DOHH2 (cell line): ENCODE measurements around the gene EYA4.

Experiments
- H3F3A ChIP-seq: fragments of 200-600 bp; sonication (generic), shearing (Covaris generic); 2 replicates; pipeline ENCODE4 v1.6.0; 2016; ENCODE audit warnings: antibody characterized with exemption, mild to moderate bottlenecking; ENCODE audit not compliant: control insufficient read depth, insufficient read depth
- H3K27ac ChIP-seq: fragments of 200-600 bp; sonication (generic); 2 replicates; pipeline ENCODE4 v1.5.1; 2014; ENCODE audit warnings: low read depth, mild to moderate bottlenecking, low read length, moderate library complexity
- H3K27me3 ChIP-seq: fragments of 200-600 bp; sonication (generic); 2 replicates; pipeline ENCODE4 v1.6.1; 2014; ENCODE audit warnings: mild to moderate bottlenecking, low read length, mixed read lengths; ENCODE audit not compliant: control insufficient read depth
- H3K36me3 ChIP-seq: fragments of 200-600 bp; sonication (generic); 2 replicates; pipeline ENCODE4 v1.6.1; 2014; ENCODE audit warnings: mild to moderate bottlenecking, low read length, moderate library complexity, mixed read lengths; ENCODE audit not compliant: control insufficient read depth
- H3K4me1 ChIP-seq: fragments of 200-600 bp; sonication (generic); 2 replicates; pipeline ENCODE4 v1.6.1; 2014; ENCODE audit warnings: mild to moderate bottlenecking, low read length, mixed read lengths; ENCODE audit not compliant: control insufficient read depth
- H3K4me2 ChIP-seq: fragments of 200-600 bp; sonication (generic); 2 replicates; pipeline ENCODE4 v1.6.0; 2014; ENCODE audit warnings: mild to moderate bottlenecking, low read length, moderate library complexity
- H3K4me3 ChIP-seq: fragments of 200-600 bp; sonication (generic); 2 replicates; pipeline ENCODE4 v1.5.1; 2014; ENCODE audit warnings: mild to moderate bottlenecking, low read length, mixed read lengths
- H3K79me2 ChIP-seq: fragments of 200-600 bp; sonication (generic); 2 replicates; pipeline ENCODE4 v1.6.1; 2014; ENCODE audit warnings: mild to moderate bottlenecking, low read length, mixed read lengths; ENCODE audit not compliant: control insufficient read depth
- H3K9me2 ChIP-seq: fragments of 200-600 bp; sonication (generic); replicated peaks from 2 replicates; pipeline ENCODE4 v1.6.1; 2014; ENCODE audit warnings: mild to moderate bottlenecking, low read length, mixed read lengths; ENCODE audit not compliant: control insufficient read depth
- H3K9me3 ChIP-seq: fragments of 200-600 bp; sonication (generic); 2 replicates; pipeline ENCODE4 v1.6.1; 2014; ENCODE audit warnings: antibody characterized with exemption, low read length, mixed read lengths; ENCODE audit not compliant: control insufficient read depth, insufficient read depth
- H4K20me1 ChIP-seq: fragments of 200-600 bp; sonication (generic); 2 replicates; pipeline ENCODE4 v1.6.0; 2014; ENCODE audit warnings: low read depth, mild to moderate bottlenecking, antibody characterized with exemption, low read length, moderate library complexity; ENCODE audit not compliant: control insufficient read depth, insufficient read depth
- CTCF ChIP-seq: fragments of 200-600 bp; sonication (generic); IDR thresholded peaks from one replicate; pipeline ENCODE4 v1.5.1; 2014; ENCODE audit warnings: antibody characterized with exemption, mild to moderate bottlenecking, low read depth, low read length; ENCODE audit not compliant: poor library complexity, severe bottlenecking
- EZH2phosphoT487 ChIP-seq: fragments of 200-600 bp; sonication (generic); IDR thresholded peaks from 2 replicates; pipeline ENCODE4 v1.6.1; 2017; ENCODE audit warnings: borderline replicate concordance, mild to moderate bottlenecking, antibody characterized with exemption, low read length, moderate library complexity, mixed read lengths

Gene EYA4

GRCh38 chr6:133290930-133291329, 49.8 kb downstream of the EYA4 start:
- no peaks in the 10 kb centered on the region for H3F3A ChIP-seq
- TF ChIP-seq EZH2phosphoT487 (no peak), CTCF (no peak)
- H3K9me2 ChIP-seq = no peaks in the 10 kb centered on the region
- H3K27ac ChIP-seq = no peak overlapping the region
- H3K27me3 ChIP-seq = 0 out of 2 replicates have a peak, but pooled peaks cover 4% of the 10 kb centered on the region
- no peak overlapping the region for H3K4me3 ChIP-seq
- no peaks in the 10 kb centered on the region for H3K4me1 ChIP-seq
- H3K4me2 ChIP-seq = no peak overlapping the region
- no peaks in the 10 kb centered on the region for H4K20me1 ChIP-seq
- no peaks in the 10 kb centered on the region for H3K9me3 ChIP-seq
- no peaks in the 10 kb centered on the region for H3K36me3 ChIP-seq
- H3K79me2 ChIP-seq = no peaks in the 10 kb centered on the region

DNA sequence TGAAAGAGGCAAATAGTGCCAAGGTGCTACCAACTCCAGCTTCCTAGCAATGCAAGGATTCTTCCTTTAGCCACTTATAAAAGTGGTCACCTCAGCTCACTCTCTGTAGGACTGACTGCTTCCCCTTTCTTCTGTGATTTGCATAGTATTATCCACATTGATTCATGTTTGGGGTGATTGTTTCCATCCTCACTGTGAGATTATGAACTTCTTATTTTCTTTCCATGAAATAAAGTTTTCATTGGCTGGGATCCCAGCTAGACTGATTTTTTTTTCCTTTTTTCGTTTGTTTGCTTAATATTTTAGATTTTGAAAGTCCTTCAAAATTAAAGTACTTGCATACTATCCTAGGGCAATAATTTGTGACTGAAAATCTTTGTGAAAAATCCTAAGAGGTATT, 50.5 kb downstream of the EYA4 start:
- Histone ChIP-seq H3K27me3 (0 out of 2 replicates have a peak, but pooled peaks cover 4% of the 10 kb centered on the region), H3K4me2 (no peak overlapping the region), H3K27ac (no peak overlapping the region), H4K20me1 (no peaks in the 10 kb centered on the region), H3F3A (no peaks in the 10 kb centered on the region), H3K4me1 (no peaks in the 10 kb centered on the region), H3K9me3 (no peaks in the 10 kb centered on the region), H3K4me3 (no peak overlapping the region), H3K36me3 (no peaks in the 10 kb centered on the region), H3K79me2 (no peaks in the 10 kb centered on the region), H3K9me2 (no peaks in the 10 kb centered on the region)
- TF ChIP-seq CTCF = no peak
- TF ChIP-seq EZH2phosphoT487 = no peak

DNA sequence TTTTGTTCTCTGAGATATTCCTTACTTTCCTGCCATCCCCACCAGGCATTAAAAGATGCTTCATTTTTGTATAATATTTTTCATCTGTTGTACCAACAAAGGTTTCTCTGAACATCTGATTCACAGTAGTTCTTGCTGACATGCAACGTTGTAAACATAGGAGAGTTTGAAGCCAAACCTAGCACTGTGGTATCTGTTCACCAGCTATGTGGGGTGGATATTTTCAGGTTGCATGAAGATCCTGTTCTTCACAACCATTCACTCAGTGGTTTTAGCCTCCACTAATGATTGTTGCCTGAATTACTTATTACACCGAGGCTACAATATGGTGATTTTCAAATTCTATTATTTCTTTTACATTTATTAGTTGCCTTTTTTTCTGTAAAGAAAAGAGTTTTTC, 56.5 kb downstream of the EYA4 start:
- Histone ChIP-seq H3K4me2 (no peak overlapping the region), H3K79me2 (no peaks in the 10 kb centered on the region), H4K20me1 (no peaks in the 10 kb centered on the region), H3K27me3 (no peaks in the 10 kb centered on the region), H3F3A (no peaks in the 10 kb centered on the region), H3K4me1 (no peaks in the 10 kb centered on the region), H3K36me3 (no peaks in the 10 kb centered on the region), H3K9me2 (no peaks in the 10 kb centered on the region), H3K27ac (no peak overlapping the region), H3K9me3 (no peaks in the 10 kb centered on the region), H3K4me3 (no peak overlapping the region)
- no peak for TF ChIP-seq CTCF

DNA sequence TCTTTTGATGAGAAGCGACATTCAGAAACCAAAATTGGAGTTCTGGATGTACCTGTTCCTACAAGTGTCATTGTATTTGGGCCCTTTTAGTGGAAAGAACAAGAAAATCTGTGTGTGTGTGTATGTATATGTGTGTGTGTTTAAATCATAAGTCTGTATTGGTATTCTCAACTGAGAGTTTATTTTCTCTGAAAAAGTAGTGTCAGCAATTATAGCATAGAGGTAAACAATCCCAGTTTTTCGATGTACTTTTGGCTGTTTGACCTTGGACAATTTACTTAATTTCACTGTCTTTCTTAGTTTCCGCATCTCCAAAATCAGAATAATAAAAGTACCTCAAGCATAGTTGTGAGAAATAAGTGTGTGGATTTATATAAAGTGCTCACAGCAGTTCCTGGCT, 57.2 kb downstream of the EYA4 start:
- Histone ChIP-seq H3K9me2 (no peaks in the 10 kb centered on the region), H3K4me1 (no peaks in the 10 kb centered on the region), H4K20me1 (no peaks in the 10 kb centered on the region), H3K4me3 (no peak overlapping the region), H3K4me2 (no peak overlapping the region), H3K9me3 (no peaks in the 10 kb centered on the region), H3F3A (no peaks in the 10 kb centered on the region), H3K79me2 (no peaks in the 10 kb centered on the region), H3K36me3 (no peaks in the 10 kb centered on the region), H3K27me3 (no peaks in the 10 kb centered on the region), H3K27ac (no peak overlapping the region)
- TF ChIP-seq CTCF = no peak
- no peak for TF ChIP-seq EZH2phosphoT487
